KMS-11 (cell line): ENCODE data around the gene ATP5ME.

Source experiments
- H2AFZ ChIP-seq: fragments of 200-600 bp; sonication (generic); 2 replicates; pipeline ENCODE4 v1.6.1; 2016; ENCODE audit warnings: antibody characterized with exemption, mixed run types, low read depth
- H3K27ac ChIP-seq: fragments of 200-600 bp; sonication (generic); 2 replicates; pipeline ENCODE4 v1.6.1; 2016; ENCODE audit warnings: mild to moderate bottlenecking, mixed run types
- H3K27me3 ChIP-seq: fragments of 200-600 bp; sonication (generic); 2 replicates; pipeline ENCODE4 v1.6.1; 2017; ENCODE audit warnings: mild to moderate bottlenecking, low read depth, mixed run types, moderate library complexity; ENCODE audit not compliant: insufficient read depth
- H3K36me3 ChIP-seq: fragments of 200-600 bp; sonication (generic); 2 replicates; pipeline ENCODE4 v1.6.1; 2017; ENCODE audit warnings: mild to moderate bottlenecking, mixed run types; ENCODE audit not compliant: insufficient read depth
- H3K4me1 ChIP-seq: fragments of 200-600 bp; sonication (generic); 2 replicates; pipeline ENCODE4 v1.6.1; 2016; ENCODE audit warnings: mild to moderate bottlenecking, low read depth, mixed run types; ENCODE audit not compliant: poor library complexity, severe bottlenecking
- H3K4me2 ChIP-seq: fragments of 200-600 bp; sonication (generic); 2 replicates; pipeline ENCODE4 v1.7.0; 2016; ENCODE audit warnings: mild to moderate bottlenecking, mixed run types
- H3K4me3 ChIP-seq: fragments of 200-600 bp; sonication (generic); IDR thresholded peaks from 2 replicates; pipeline ENCODE4 v1.6.1; 2017; ENCODE audit warnings: low read depth, low read length, mixed read lengths; ENCODE audit not compliant: insufficient read depth
- H3K79me2 ChIP-seq: fragments of 200-600 bp; sonication (generic); 2 replicates; pipeline ENCODE4 v1.6.1; 2016; ENCODE audit warnings: low read depth, mixed run types; ENCODE audit not compliant: insufficient read depth
- H3K9ac ChIP-seq: fragments of 200-600 bp; sonication (generic); 2 replicates; pipeline ENCODE4 v1.6.1; 2016; ENCODE audit warnings: mild to moderate bottlenecking, mixed run types
- H4K20me1 ChIP-seq: fragments of 200-600 bp; sonication (generic); 2 replicates; pipeline ENCODE4 v1.6.1; 2016; ENCODE audit warnings: mild to moderate bottlenecking, mixed run types; ENCODE audit not compliant: insufficient read depth
- CTCF ChIP-seq: fragments of 200-600 bp; sonication (generic); conservative IDR thresholded peaks from 2 replicates; pipeline ENCODE4 v1.6.1; 2017; ENCODE audit warnings: low read depth, mild to moderate bottlenecking, antibody characterized with exemption, low read length, moderate library complexity, mixed read lengths

ATP5ME gene

GRCh38 chr4:720111-720860, 46.2 kb upstream of the ATP5ME start:
- Histone ChIP-seq H3K79me2 (no peaks in the 10 kb centered on the region), H3K4me2 (no peak overlapping the region), H3K4me3 (no peak overlapping the region), H2AFZ (no peak overlapping the region), H3K36me3 (no peaks in the 10 kb centered on the region), H4K20me1 (no peaks in the 10 kb centered on the region), H3K27me3 (no peaks in the 10 kb centered on the region), H3K27ac (no peak overlapping the region), H3K4me1 (no peaks in the 10 kb centered on the region), H3K9ac (no peak overlapping the region)
- no peak for TF ChIP-seq CTCF

GRCh38 chr4:718460-718859, 44.4 kb upstream of the ATP5ME start:
- no peak overlapping the region for H3K9ac ChIP-seq
- H3K36me3 ChIP-seq: no peaks in the 10 kb centered on the region
- no peak overlapping the region for H2AFZ ChIP-seq
- no peaks in the 10 kb centered on the region for H3K4me1 ChIP-seq
- no peaks in the 10 kb centered on the region for H3K79me2 ChIP-seq
- TF ChIP-seq CTCF: no peak
- H3K27me3 ChIP-seq: no peaks in the 10 kb centered on the region
- no peak overlapping the region for H3K4me2 ChIP-seq
- H4K20me1 ChIP-seq: no peaks in the 10 kb centered on the region
- H3K4me3 ChIP-seq: no peak overlapping the region
- H3K27ac ChIP-seq: no peak overlapping the region

GRCh38 chr4:717601-718320, 43.7 kb upstream of the ATP5ME start:
- no peak overlapping the region for H3K27ac ChIP-seq
- no peak overlapping the region for H3K4me2 ChIP-seq
- H2AFZ ChIP-seq: no peak overlapping the region
- H3K36me3 ChIP-seq: no peaks in the 10 kb centered on the region
- no peak overlapping the region for H3K4me3 ChIP-seq
- H3K27me3 ChIP-seq: no peaks in the 10 kb centered on the region
- no peaks in the 10 kb centered on the region for H3K4me1 ChIP-seq
- no peak overlapping the region for H3K9ac ChIP-seq
- no peak for TF ChIP-seq CTCF
- H3K79me2 ChIP-seq: no peaks in the 10 kb centered on the region
- H4K20me1 ChIP-seq: no peaks in the 10 kb centered on the region

- Histone ChIP-seq H2AFZ (no peak overlapping the region), H3K9ac (no peak overlapping the region), H3K4me3 (no peak overlapping the region), H3K27ac (no peak overlapping the region), H3K36me3 (no peaks in the 10 kb centered on the region), H3K27me3 (no peaks in the 10 kb centered on the region), H4K20me1 (no peaks in the 10 kb centered on the region), H3K4me1 (no peaks in the 10 kb centered on the region), H3K79me2 (no peaks in the 10 kb centered on the region), H3K4me2 (no peak overlapping the region)
- TF ChIP-seq CTCF: no peak
These were observed 40.0 kb upstream of the ATP5ME start for GRCh38 chr4:714087-714486.
